Mucosa of rectum (tissue), 2 donors: ENCODE measurements around the gene PCBP3.
"Not testable (repeated sequence)": the region's sequence is repeated elsewhere in the genome, so short reads cannot be mapped to it uniquely, and the experiment has no call there.

Experiments used
- H3K27ac ChIP-seq, 2 donors: one replicate each; pipeline ENCODE4 v1.7.0; 2013; ENCODE audit warnings: inconsistent platforms in 2 of 2, low read depth in 2 of 2, low read length in 2 of 2
- H3K27me3 ChIP-seq, 2 donors: one replicate each; pipeline ENCODE4 v1.7.0; 2013; ENCODE audit warnings: low read length in 2 of 2; ENCODE audit not compliant: control insufficient read depth in 2 of 2, insufficient read depth in 2 of 2
- H3K36me3 ChIP-seq, 2 donors: one replicate each; pipeline ENCODE4 v1.7.0; 2013; ENCODE audit warnings: low read length in 2 of 2; ENCODE audit not compliant: control insufficient read depth in 2 of 2, insufficient read depth in 2 of 2
- H3K4me1 ChIP-seq, 2 donors: one replicate each; pipeline ENCODE4 v1.7.0; 2013; ENCODE audit warnings: low read length in 2 of 2, mild to moderate bottlenecking in 1 of 2; ENCODE audit not compliant: control insufficient read depth in 2 of 2, insufficient read depth in 2 of 2
- H3K4me3 ChIP-seq, 2 donors: one replicate each; pipeline ENCODE4 v1.7.0; 2013; ENCODE audit warnings: low read length in 2 of 2
- H3K9ac ChIP-seq, 2 donors: one replicate each; pipeline ENCODE4 v1.7.0; 2013; ENCODE audit warnings: low read length in 2 of 2, low read depth in 1 of 2, mild to moderate bottlenecking in 1 of 2
- H3K9me3 ChIP-seq, 2 donors: one replicate each; pipeline ENCODE4 v1.7.0; 2013; ENCODE audit warnings: low read length in 2 of 2; ENCODE audit not compliant: control insufficient read depth in 2 of 2
- donor health status: healthy.
- donor health status: Normal muscosa, but diverticular disease.

PCBP3 gene

GRCh38 chr21:45642122-45642813, 1.3 kb upstream of the PCBP3 start:
- H3K9ac ChIP-seq = no peak overlapping the region
- H3K9me3 ChIP-seq = no peaks in the 10 kb centered on the region
- H3K36me3 ChIP-seq = no peaks in the 10 kb centered on the region
- no peak overlapping the region for H3K4me3 ChIP-seq
- peaks cover 4 to 5% of the 10 kb centered on the region in 2 donors for H3K4me1 ChIP-seq
- peaks cover 6 to 13% of the 10 kb centered on the region in 2 donors for H3K27me3 ChIP-seq
- peak overlapping the region; percentile 37 to 63 for H3K27ac ChIP-seq

- H3K27ac ChIP-seq = no peak overlapping the region
- H3K9ac ChIP-seq = no peak overlapping the region
- no peaks in the 10 kb centered on the region for H3K36me3 ChIP-seq
- H3K4me3 ChIP-seq = peak overlapping the region; percentile 20 to 23
- H3K27me3 ChIP-seq = peaks cover 6 to 13% of the 10 kb centered on the region in 2 donors
- H3K4me1 ChIP-seq = peaks cover 4 to 5% of the 10 kb centered on the region in 2 donors
- H3K9me3 ChIP-seq = no peaks in the 10 kb centered on the region
These were observed 749 bp downstream of the PCBP3 start for GRCh38 chr21:45644041-45644906.

- H3K4me1 ChIP-seq = no peaks in the 10 kb centered on the region
- no peaks in the 10 kb centered on the region for H3K9me3 ChIP-seq
- no peak overlapping the region for H3K9ac ChIP-seq
- H3K27me3 ChIP-seq = no peaks in the 10 kb centered on the region
- H3K36me3 ChIP-seq = no peaks in the 10 kb centered on the region
- no peak overlapping the region for H3K4me3 ChIP-seq
- no peak overlapping the region for H3K27ac ChIP-seq
These were observed 8.4 kb downstream of the PCBP3 start for GRCh38 chr21:45651921-45652320.

- Histone ChIP-seq H3K27ac (no peak overlapping the region), H3K4me1 (no peaks in the 10 kb centered on the region), H3K4me3 (no peak overlapping the region), H3K36me3 (no peaks in the 10 kb centered on the region), H3K27me3 (no peaks in the 10 kb centered on the region), H3K9ac (no peak overlapping the region), H3K9me3 (no peaks in the 10 kb centered on the region)
These were observed 11.6 kb downstream of the PCBP3 start for GRCh38 chr21:45655124-45655523.

- not testable (repeated sequence) for H3K4me1 ChIP-seq, H3K27me3 ChIP-seq, H3K27ac ChIP-seq, H3K4me3 ChIP-seq, H3K9me3 ChIP-seq, H3K9ac ChIP-seq, H3K36me3 ChIP-seq
These were observed 12.6 kb downstream of the PCBP3 start for GRCh38 chr21:45656114-45656513.

GRCh38 chr21:45661913-45662622, 18.5 kb downstream of the PCBP3 start:
- not testable (repeated sequence) for H3K27me3 ChIP-seq, H3K4me3 ChIP-seq, H3K27ac ChIP-seq, H3K9ac ChIP-seq, H3K36me3 ChIP-seq, H3K4me1 ChIP-seq, H3K9me3 ChIP-seq

GRCh38 chr21:45662623-45663245, 19.2 kb downstream of the PCBP3 start:
- H3K4me3 ChIP-seq, H3K9me3 ChIP-seq, H3K9ac ChIP-seq, H3K36me3 ChIP-seq, H3K27me3 ChIP-seq, H3K27ac ChIP-seq, H3K4me1 ChIP-seq: not testable (repeated sequence)

GRCh38 chr21:45669382-45669781, 25.9 kb downstream of the PCBP3 start:
- Histone ChIP-seq H3K9ac (no peak overlapping the region), H3K4me3 (no peak overlapping the region), H3K27ac (no peak overlapping the region), H3K9me3 (no peaks in the 10 kb centered on the region), H3K4me1 (no peaks in the 10 kb centered on the region), H3K36me3 (no peaks in the 10 kb centered on the region), H3K27me3 (no peaks in the 10 kb centered on the region)

GRCh38 chr21:45670731-45671130, 27.2 kb downstream of the PCBP3 start:
- Histone ChIP-seq H3K9ac (no peak overlapping the region), H3K4me1 (no peaks in the 10 kb centered on the region), H3K4me3 (no peak overlapping the region), H3K9me3 (no peaks in the 10 kb centered on the region), H3K36me3 (no peaks in the 10 kb centered on the region), H3K27ac (no peak overlapping the region), H3K27me3 (no peaks in the 10 kb centered on the region)

GRCh38 chr21:45678790-45679189, 35.3 kb downstream of the PCBP3 start:
- H3K27ac ChIP-seq, H3K27me3 ChIP-seq, H3K9ac ChIP-seq, H3K4me1 ChIP-seq, H3K9me3 ChIP-seq, H3K4me3 ChIP-seq, H3K36me3 ChIP-seq: not testable (repeated sequence)
